Thyroid gland (tissue), 4 donors: ENCODE measurements around the gene BCL11B. TPM values are rescaled to one million over a fixed set of nuclear protein-coding genes. Genes with fewer than 3 reads are reported as not detected.
"Not testable (repeated sequence)": the region's sequence is repeated elsewhere in the genome, so short reads cannot be mapped to it uniquely, and the experiment has no call there.

Source experiments
- DNase-seq, 2 donors: peaks; one replicate each; pipeline ENCODE4 v3.0.0-alpha.2; 2019
- H3K27ac ChIP-seq, 3 donors: fragments of 200-600 bp; sonication (generic); 1 replicate in 2 of 3; 2 replicates in 1 of 3; pipeline ENCODE4 v1.5.1; 2016 to 2019; ENCODE audit warnings: mild to moderate bottlenecking in 1 of 3, moderate library complexity in 1 of 3
- H3K27me3 ChIP-seq: fragments of 200-600 bp; sonication (generic); one replicate; pipeline ENCODE4 v1.5.1; 2019
- H3K36me3 ChIP-seq, 2 donors: fragments of 200-600 bp; sonication (generic); one replicate each; pipeline ENCODE4 v1.5.1; 2016 to 2019
- H3K4me1 ChIP-seq, 2 donors: fragments of 200-600 bp; sonication (generic); one replicate each; pipeline ENCODE4 v1.5.1; 2017 to 2019
- H3K4me3 ChIP-seq, 3 donors: fragments of 200-600 bp; sonication (generic); replicated peaks in 1 of 3; 1 replicate in 2 of 3; 2 replicates in 1 of 3; pipeline ENCODE4 v1.5.1; 2016; ENCODE audit warnings: mild to moderate bottlenecking in 1 of 3
- H3K9me3 ChIP-seq: fragments of 200-600 bp; sonication (generic); one replicate; pipeline ENCODE4 v1.5.1; 2017
- POLR2A ChIP-seq, 2 donors: fragments of 450-650 bp; IDR thresholded peaks; one replicate each; pipeline ENCODE4 v1.6.1; 2017; ENCODE audit warnings: antibody characterized with exemption in 2 of 2, mild to moderate bottlenecking in 2 of 2, moderate library complexity in 1 of 2
- WGBS, 2 donors: methylation state at CpG; one replicate each; pipeline ENCODE4 v1.1.5; 2017; 5-methylcytosine and 5-hydroxymethylcytosine counted together
- intact Hi-C: fragments of 100-400 bp; cut with DNase I; formaldehyde crosslinking; loops from one replicate; pipeline ENCODE4 v1.15.1; 2023
- total RNA-seq, 4 donors: library from RNA; depleted of rRNA; stranded (reverse); fragments of >200 nt; gene quantifications; one replicate each; pipeline ENCODE4 v1.2.3, GENCODE V29; 2016
- TF ChIP-seq, protein P1 (sequence below), 6 experiments: fragments of 200-600 bp in 3 of 6; fragments of 450-650 bp in 3 of 6; sonication (generic) in 3 of 6; IDR thresholded peaks; one replicate each; pipeline ENCODE4 v1.5.1; 2016 to 2019; ENCODE audit warnings: antibody characterized with exemption in 6 of 6, mild to moderate bottlenecking in 2 of 6, inconsistent platforms in 1 of 6, moderate library complexity in 1 of 6

Gene BCL11B
- total RNA-seq, 4 donors from 2014 or later = 0.81 to 4.3 (median 2.3) TPM

DNA sequence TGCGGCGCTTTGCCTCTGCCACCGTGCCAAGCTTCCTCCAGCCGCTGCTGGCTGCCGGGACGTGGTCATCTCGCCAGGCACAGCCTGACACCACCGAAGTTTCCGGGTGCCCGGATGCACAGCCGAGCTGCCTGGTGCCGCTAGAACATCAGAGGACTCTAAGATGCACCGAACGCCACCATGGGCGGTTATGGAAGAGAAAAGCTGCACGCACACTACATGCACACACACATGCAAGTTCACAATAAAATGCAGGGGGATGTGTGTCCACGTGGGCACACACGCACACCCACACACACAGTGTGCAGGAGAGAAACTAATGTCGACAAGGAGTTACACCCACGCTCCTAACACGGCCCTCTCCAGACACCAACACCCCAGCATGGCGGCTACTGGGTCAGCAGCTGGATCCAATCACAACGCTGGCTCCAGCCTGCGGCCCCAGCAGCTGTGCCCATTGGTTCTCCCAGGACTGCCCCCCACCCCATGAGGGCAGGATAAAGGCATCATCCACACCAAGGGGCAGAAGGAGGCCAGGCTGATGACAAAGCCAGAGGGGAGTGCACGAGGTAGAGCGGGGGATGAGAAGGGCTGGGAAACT is 82.7 kb downstream of the BCL11B start:
- TF ChIP-seq POLR2A (IDR thresholded peaks at IDR 0.05) = no peak
- TF ChIP-seq, protein P1, sequence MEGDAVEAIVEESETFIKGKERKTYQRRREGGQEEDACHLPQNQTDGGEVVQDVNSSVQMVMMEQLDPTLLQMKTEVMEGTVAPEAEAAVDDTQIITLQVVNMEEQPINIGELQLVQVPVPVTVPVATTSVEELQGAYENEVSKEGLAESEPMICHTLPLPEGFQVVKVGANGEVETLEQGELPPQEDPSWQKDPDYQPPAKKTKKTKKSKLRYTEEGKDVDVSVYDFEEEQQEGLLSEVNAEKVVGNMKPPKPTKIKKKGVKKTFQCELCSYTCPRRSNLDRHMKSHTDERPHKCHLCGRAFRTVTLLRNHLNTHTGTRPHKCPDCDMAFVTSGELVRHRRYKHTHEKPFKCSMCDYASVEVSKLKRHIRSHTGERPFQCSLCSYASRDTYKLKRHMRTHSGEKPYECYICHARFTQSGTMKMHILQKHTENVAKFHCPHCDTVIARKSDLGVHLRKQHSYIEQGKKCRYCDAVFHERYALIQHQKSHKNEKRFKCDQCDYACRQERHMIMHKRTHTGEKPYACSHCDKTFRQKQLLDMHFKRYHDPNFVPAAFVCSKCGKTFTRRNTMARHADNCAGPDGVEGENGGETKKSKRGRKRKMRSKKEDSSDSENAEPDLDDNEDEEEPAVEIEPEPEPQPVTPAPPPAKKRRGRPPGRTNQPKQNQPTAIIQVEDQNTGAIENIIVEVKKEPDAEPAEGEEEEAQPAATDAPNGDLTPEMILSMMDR (IDR thresholded peaks at IDR 0.05) = no peak
- H3K36me3 ChIP-seq = no peaks in the 10 kb centered on the region
- intact Hi-C loops = no loop called here
- H3K4me1 ChIP-seq = peaks cover 15 to 25% of the 10 kb centered on the region in 2 donors
- no peak overlapping the region for H3K4me3 ChIP-seq
- 95 to 97% methylated on average over 23 to 26 of the region's 26 CpGs for WGBS, 2 donors
- H3K9me3 ChIP-seq = no peaks in the 10 kb centered on the region
- H3K27ac ChIP-seq = no peak overlapping the region
- H3K27me3 ChIP-seq = no peaks in the 10 kb centered on the region
- DNase-seq = no peak

- 80 to 83% methylated on average over 12 to 14 of the region's 19 CpGs for WGBS, 2 donors
- no peaks in the 10 kb centered on the region for H3K9me3 ChIP-seq
- no peaks in the 10 kb centered on the region for H3K36me3 ChIP-seq
- intact Hi-C loops = no loop called here
- H3K4me3 ChIP-seq = no peak overlapping the region
- DNase-seq = no peak
- no peak overlapping the region for H3K27ac ChIP-seq
- H3K4me1 ChIP-seq = peaks cover 15 to 25% of the 10 kb centered on the region in 2 donors
- no peak for TF ChIP-seq POLR2A (IDR thresholded peaks at IDR 0.05)
- TF ChIP-seq, protein P1 (IDR thresholded peaks at IDR 0.05) = no peak
- no peaks in the 10 kb centered on the region for H3K27me3 ChIP-seq
Measured at GRCh38 chr14:99188731-99189191, 83.2 kb downstream of the BCL11B start.

GRCh38 chr14:99187858-99188257 is 84.1 kb downstream of the BCL11B start:
- 75 to 92% methylated on average over 8 of the region's 8 CpGs for WGBS, 2 donors
- H3K27me3 ChIP-seq = no peaks in the 10 kb centered on the region
- no peak overlapping the region for H3K4me3 ChIP-seq
- intact Hi-C loops = no loop called here
- no peaks in the 10 kb centered on the region for H3K36me3 ChIP-seq
- TF ChIP-seq, protein P1 (IDR thresholded peaks at IDR 0.05) = no peak
- TF ChIP-seq POLR2A (IDR thresholded peaks at IDR 0.05) = no peak
- H3K27ac ChIP-seq = no peak overlapping the region
- H3K9me3 ChIP-seq = no peaks in the 10 kb centered on the region
- DNase-seq = no peak
- H3K4me1 ChIP-seq = peaks cover 15 to 25% of the 10 kb centered on the region in 2 donors

DNA sequence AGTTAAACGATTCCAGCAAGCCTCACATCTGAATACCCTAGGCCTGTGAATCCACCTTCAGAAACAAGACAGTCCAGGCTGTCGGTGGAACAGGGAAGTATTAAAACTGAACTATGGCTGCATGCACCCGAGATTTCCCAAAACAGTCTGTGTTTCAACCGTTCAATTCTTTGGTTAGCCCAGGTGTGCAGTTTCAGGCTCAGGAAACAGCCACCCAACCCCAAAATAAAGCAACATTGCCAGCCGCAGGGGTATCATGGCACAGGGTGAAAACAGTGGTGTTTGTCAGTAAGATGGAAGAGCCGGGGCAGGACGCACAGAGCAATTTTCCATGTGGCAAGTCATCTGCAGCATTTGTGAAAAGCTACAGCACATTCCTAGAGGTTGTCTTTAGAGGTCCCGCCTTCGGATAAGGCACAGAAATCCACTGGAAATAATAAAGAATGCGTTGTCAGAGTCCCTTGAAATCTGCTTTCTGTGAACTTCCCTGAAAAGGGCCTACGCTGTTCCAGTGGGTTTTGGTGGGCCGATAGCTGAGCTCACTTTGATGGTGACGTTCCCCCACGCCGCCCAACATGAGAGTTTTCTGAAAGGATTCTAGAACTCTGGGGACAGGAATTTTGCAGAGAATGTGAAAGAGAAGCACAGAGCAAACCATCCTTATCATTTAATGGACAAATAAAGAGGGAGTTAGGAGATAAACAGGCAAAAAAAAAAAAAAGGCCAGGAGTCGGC is 84.9 kb downstream of the BCL11B start:
- H3K4me3 ChIP-seq = no peak overlapping the region
- H3K27me3 ChIP-seq = no peaks in the 10 kb centered on the region
- TF ChIP-seq POLR2A (IDR thresholded peaks at IDR 0.05) = no peak
- TF ChIP-seq, protein P1 (IDR thresholded peaks at IDR 0.05) = no peak
- intact Hi-C loops = no loop called here
- H3K9me3 ChIP-seq = no peaks in the 10 kb centered on the region
- peaks cover 10 to 20% of the 10 kb centered on the region in 2 donors for H3K4me1 ChIP-seq
- no peaks in the 10 kb centered on the region for H3K36me3 ChIP-seq
- DNase-seq = no peak
- 93 to 95% methylated on average over 16 of the region's 16 CpGs for WGBS, 2 donors
- H3K27ac ChIP-seq = no peak overlapping the region

DNA sequence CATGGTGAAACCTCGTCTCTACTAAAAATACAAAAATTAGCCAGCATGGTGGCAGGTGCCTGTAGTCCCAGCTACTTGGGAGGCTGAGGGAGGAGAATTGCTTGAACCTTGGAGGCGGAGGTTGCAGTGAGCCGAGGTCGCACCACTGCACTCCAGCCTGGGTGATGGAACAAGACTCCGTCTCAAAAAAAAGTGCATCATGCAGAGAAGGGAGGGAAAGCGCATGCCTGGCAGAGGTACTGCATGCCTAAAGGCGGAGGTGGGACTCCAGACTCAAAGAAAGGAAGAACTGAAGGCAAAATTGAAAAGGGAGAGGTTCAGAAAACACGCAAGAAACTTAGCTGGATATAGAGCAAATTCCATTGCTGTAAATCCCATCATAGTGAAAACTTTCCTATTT is 85.7 kb downstream of the BCL11B start:
- 93 to 96% methylated on average over 8 of the region's 8 CpGs for WGBS, 2 donors
- H3K27me3 ChIP-seq, H3K27ac ChIP-seq, intact Hi-C loops, DNase-seq, H3K36me3 ChIP-seq, H3K9me3 ChIP-seq, H3K4me3 ChIP-seq: not testable (repeated sequence)
- peaks cover 6 to 16% of the 10 kb centered on the region in 2 donors for H3K4me1 ChIP-seq
